ENCODE measurements around the gene MASTL. TPM values are rescaled to one million over a fixed set of nuclear protein-coding genes. Genes with fewer than 3 reads are reported as not detected.

MASTL gene
- total and polyA plus RNA-seq, 2 donors (not counting 1 experiment from before 2014, with no cell fraction given) = 7.6 to 12.4 TPM

DNA sequence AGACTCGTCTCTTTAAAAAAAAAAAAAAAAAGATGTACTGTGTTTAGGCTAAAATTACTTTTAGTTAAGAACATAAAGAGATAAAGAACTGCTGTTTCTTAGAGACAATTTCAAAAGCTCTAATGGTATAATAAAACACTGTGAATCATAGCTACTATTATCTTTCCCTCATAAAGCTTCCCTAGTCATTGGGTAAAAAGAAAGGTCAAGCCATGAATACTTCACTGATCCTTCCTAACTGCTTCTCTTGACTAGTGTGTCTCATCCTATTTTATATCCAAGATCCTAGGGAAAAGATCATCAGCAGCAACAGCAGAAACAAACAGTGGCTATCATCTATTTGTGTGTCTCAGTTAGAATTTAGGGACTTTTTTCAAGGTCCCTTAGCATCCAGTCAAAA, 11.5 kb upstream of the MASTL start:
- no CpG with 5 or more reads among the region's 1 CpG for WGBS (ENCODE audit: insufficient coverage)
- POLR2A ChIA-PET = no interaction called here
- peaks cover 4% of the 10 kb centered on the region for H3K4me1 Mint-ChIP-seq
- H3K27ac Mint-ChIP-seq = no peak overlapping the region
- peaks cover 10 to 59% of the 10 kb centered on the region in 2 experiments for H3K36me3 ChIP-seq (replicated peaks in 1 of 2; ENCODE audit: control extremely low read depth in 1 of 2, control insufficient read depth in 1 of 2, extremely low read depth in 1 of 2, insufficient read depth in 2 of 2, low read length in 1 of 2)
- no peaks in the 10 kb centered on the region for H3K27me3 ChIP-seq (replicated peaks in 1 of 4; ENCODE audit: control extremely low read depth in 1 of 4, control insufficient read depth in 3 of 4, insufficient read depth in 4 of 4, low read length in 3 of 4)
- H4K20me1 ChIP-seq (ENCODE audit: control insufficient read depth, insufficient read depth, low read length, poor library complexity, severe bottlenecking) = peaks cover 31% of the 10 kb centered on the region
- H3K27me3 Mint-ChIP-seq = no peaks in the 10 kb centered on the region
- ATAC-seq (ENCODE audit: low read depth) (no peak), DNase-seq (no peak)
- H2AFZ ChIP-seq (ENCODE audit: insufficient read depth, low read depth, low read length, poor library complexity, severe bottlenecking) = no peak overlapping the region
- H3K79me2 ChIP-seq (ENCODE audit: control insufficient read depth, insufficient read depth, low read length) = peaks cover 55% of the 10 kb centered on the region
- no peak overlapping the region for H3K4me3 Mint-ChIP-seq
- H3K9ac ChIP-seq (ENCODE audit: low read length) = no peak overlapping the region
- no peaks in the 10 kb centered on the region for H3K4me1 ChIP-seq (ENCODE audit: control insufficient read depth in 2 of 2, insufficient read depth in 2 of 2, low read length in 2 of 2)
- no peak overlapping the region for H3K27ac ChIP-seq (ENCODE audit: low read length in 2 of 2)
- no peak overlapping the region for H3K4me3 ChIP-seq (ENCODE audit: control extremely low read depth in 1 of 5, extremely low read depth in 1 of 5, insufficient read depth in 1 of 5, low read depth in 2 of 5, low read length in 4 of 5)
- CTCF ChIA-PET = interaction anchor here (0.7 to 0.8 kb wide), 3 partner anchors 17 to 417 kb away, joined by 3 read pairs; no protein-coding TSS in a partner anchor
- no peak overlapping the region for H3K4me2 ChIP-seq (replicated peaks; ENCODE audit: low read depth, low read length, poor library complexity, severe bottlenecking)
- H3K9me3 ChIP-seq (ENCODE audit: control extremely low read depth in 1 of 3, control insufficient read depth in 2 of 3, insufficient read depth in 1 of 3, low read length in 2 of 3) = no peaks in the 10 kb centered on the region
- TF ChIP-seq EZH2 (IDR thresholded peaks at IDR 0.05; ENCODE audit: borderline replicate concordance, insufficient read depth, low read depth, low read length, poor library complexity, severe bottlenecking) (no peak), CTCF (IDR thresholded peaks at IDR 0.05) (no peak)
- intact Hi-C loops (cut with micrococcal nuclease) = no loop called here
- H3K9me3 Mint-ChIP-seq (ENCODE audit: insufficient read depth) = no peaks in the 10 kb centered on the region

GRCh38 chr10:27145937-27146336, 9.2 kb upstream of the MASTL start:
- peaks cover 8% of the 10 kb centered on the region for H3K4me1 Mint-ChIP-seq
- TF ChIP-seq CTCF (IDR thresholded peaks at IDR 0.05) (no peak), EZH2 (IDR thresholded peaks at IDR 0.05; ENCODE audit: borderline replicate concordance, insufficient read depth, low read depth, low read length, poor library complexity, severe bottlenecking) (no peak)
- Histone ChIP-seq H3K9me3 (ENCODE audit: control extremely low read depth in 1 of 3, control insufficient read depth in 2 of 3, insufficient read depth in 1 of 3, low read length in 2 of 3) (no peaks in the 10 kb centered on the region), H3K79me2 (ENCODE audit: control insufficient read depth, insufficient read depth, low read length) (peaks cover 78% of the 10 kb centered on the region), H3K4me2 (replicated peaks; ENCODE audit: low read depth, low read length, poor library complexity, severe bottlenecking) (no peak overlapping the region), H3K9ac (ENCODE audit: low read length) (no peak overlapping the region), H3K27me3 (replicated peaks in 1 of 4; ENCODE audit: control extremely low read depth in 1 of 4, control insufficient read depth in 3 of 4, insufficient read depth in 4 of 4, low read length in 3 of 4) (no peaks in the 10 kb centered on the region), H3K4me1 (ENCODE audit: control insufficient read depth in 2 of 2, insufficient read depth in 2 of 2, low read length in 2 of 2) (peaks cover 0 to 3% of the 10 kb centered on the region in 2 donors), H2AFZ (ENCODE audit: insufficient read depth, low read depth, low read length, poor library complexity, severe bottlenecking) (no peak overlapping the region), H4K20me1 (ENCODE audit: control insufficient read depth, insufficient read depth, low read length, poor library complexity, severe bottlenecking) (peaks cover 51% of the 10 kb centered on the region), H3K27ac (ENCODE audit: low read length in 2 of 2) (no peak overlapping the region), H3K36me3 (replicated peaks in 1 of 2; ENCODE audit: control extremely low read depth in 1 of 2, control insufficient read depth in 1 of 2, extremely low read depth in 1 of 2, insufficient read depth in 2 of 2, low read length in 1 of 2) (peaks cover 6 to 58% of the 10 kb centered on the region in 2 experiments), H3K4me3 (ENCODE audit: control extremely low read depth in 1 of 5, extremely low read depth in 1 of 5, insufficient read depth in 1 of 5, low read depth in 2 of 5, low read length in 4 of 5) (no peak overlapping the region)
- H3K27me3 Mint-ChIP-seq = no peaks in the 10 kb centered on the region
- no peaks in the 10 kb centered on the region for H3K9me3 Mint-ChIP-seq (ENCODE audit: insufficient read depth)
- intact Hi-C loops (cut with micrococcal nuclease) = no loop called here
- no peak overlapping the region for H3K27ac Mint-ChIP-seq
- CTCF ChIA-PET = interaction anchor here (0.6 to 1.3 kb wide), 2 partner anchors 8 to 78 kb away, joined by 3 to 4 read pairs; partner anchors contain the start of gene YME1L1
- no peak for DNase-seq
- no peak overlapping the region for H3K4me3 Mint-ChIP-seq
- ATAC-seq (ENCODE audit: low read depth) = no peak
- POLR2A ChIA-PET = no interaction called here
